Measurements from ENCODE around the gene PDGFRB. TPM values are rescaled to one million over a fixed set of nuclear protein-coding genes. Genes with fewer than 3 reads are reported as not detected.

The PDGFRB gene
- total RNA-seq, 1 donor from 2014 or later: 4.6 TPM

DNA sequence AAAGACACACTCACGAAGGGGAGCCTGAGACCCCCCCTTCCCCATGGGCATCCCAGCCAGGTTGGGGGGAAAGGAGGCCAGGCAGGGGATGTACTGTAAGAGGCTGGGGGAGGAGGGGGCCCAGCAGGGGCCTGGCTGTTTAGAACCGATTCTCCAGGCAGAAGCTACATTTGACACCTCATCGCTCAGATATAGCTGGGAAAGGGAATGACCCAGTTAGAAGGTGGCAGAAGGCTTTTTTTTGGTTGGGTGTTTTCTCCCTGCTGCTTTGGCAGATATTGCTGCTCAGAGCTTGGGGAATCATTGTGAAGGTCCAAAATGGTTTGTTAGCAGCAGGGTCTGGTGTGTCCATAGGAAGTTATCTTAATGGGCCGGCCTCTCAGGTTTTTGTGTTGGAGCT, 16.9 kb upstream of the PDGFRB start:
- H3K4me3 ChIP-seq (ENCODE audit: low read depth, low read length): no peak overlapping the region
- no peak for TF ChIP-seq CTCF (conservative IDR thresholded peaks at IDR 0.05; ENCODE audit: low read depth, low read length)
- DNase-seq (ENCODE audit: low read depth): no peak

DNA sequence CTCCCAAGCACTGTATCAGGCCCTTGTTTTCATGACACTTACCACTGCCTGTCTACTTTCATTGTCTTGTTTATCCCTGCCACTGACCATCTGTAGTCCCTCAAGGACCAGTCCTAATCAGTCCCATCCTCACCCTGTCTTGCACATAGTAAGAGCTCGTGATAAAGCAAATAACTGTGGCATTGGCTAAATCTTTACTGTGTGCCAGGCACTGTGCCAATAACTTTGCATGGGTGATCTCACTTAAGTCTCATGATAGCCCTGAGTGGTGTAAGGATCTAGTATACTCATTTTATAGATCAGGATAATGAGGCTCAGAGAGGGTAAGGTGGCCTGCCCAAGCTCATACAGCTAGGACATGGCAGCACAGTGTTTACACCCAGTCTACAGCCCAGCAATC, 16.5 kb upstream of the PDGFRB start:
- no peak overlapping the region for H3K4me3 ChIP-seq (ENCODE audit: low read depth, low read length)
- no peak for TF ChIP-seq CTCF (conservative IDR thresholded peaks at IDR 0.05; ENCODE audit: low read depth, low read length)
- peak; percentile 3 for DNase-seq (ENCODE audit: low read depth)

- H3K4me3 ChIP-seq (ENCODE audit: low read depth, low read length): no peak overlapping the region
- no peak for DNase-seq (ENCODE audit: low read depth)
- no peak for TF ChIP-seq CTCF (conservative IDR thresholded peaks at IDR 0.05; ENCODE audit: low read depth, low read length)
Measured at GRCh38 chr5:150168864-150169263, 13.2 kb upstream of the PDGFRB start.

- no peak for DNase-seq (ENCODE audit: low read depth)
- TF ChIP-seq CTCF (conservative IDR thresholded peaks at IDR 0.05; ENCODE audit: low read depth, low read length): no peak
- no peak overlapping the region for H3K4me3 ChIP-seq (ENCODE audit: low read depth, low read length)
Measured at GRCh38 chr5:150167908-150168307, 12.3 kb upstream of the PDGFRB start.

GRCh38 chr5:150167512-150167850, 11.8 kb upstream of the PDGFRB start:
- H3K4me3 ChIP-seq (ENCODE audit: low read depth, low read length): no peak overlapping the region
- no peak for TF ChIP-seq CTCF (conservative IDR thresholded peaks at IDR 0.05; ENCODE audit: low read depth, low read length)
- DNase-seq (ENCODE audit: low read depth): no peak

DNA sequence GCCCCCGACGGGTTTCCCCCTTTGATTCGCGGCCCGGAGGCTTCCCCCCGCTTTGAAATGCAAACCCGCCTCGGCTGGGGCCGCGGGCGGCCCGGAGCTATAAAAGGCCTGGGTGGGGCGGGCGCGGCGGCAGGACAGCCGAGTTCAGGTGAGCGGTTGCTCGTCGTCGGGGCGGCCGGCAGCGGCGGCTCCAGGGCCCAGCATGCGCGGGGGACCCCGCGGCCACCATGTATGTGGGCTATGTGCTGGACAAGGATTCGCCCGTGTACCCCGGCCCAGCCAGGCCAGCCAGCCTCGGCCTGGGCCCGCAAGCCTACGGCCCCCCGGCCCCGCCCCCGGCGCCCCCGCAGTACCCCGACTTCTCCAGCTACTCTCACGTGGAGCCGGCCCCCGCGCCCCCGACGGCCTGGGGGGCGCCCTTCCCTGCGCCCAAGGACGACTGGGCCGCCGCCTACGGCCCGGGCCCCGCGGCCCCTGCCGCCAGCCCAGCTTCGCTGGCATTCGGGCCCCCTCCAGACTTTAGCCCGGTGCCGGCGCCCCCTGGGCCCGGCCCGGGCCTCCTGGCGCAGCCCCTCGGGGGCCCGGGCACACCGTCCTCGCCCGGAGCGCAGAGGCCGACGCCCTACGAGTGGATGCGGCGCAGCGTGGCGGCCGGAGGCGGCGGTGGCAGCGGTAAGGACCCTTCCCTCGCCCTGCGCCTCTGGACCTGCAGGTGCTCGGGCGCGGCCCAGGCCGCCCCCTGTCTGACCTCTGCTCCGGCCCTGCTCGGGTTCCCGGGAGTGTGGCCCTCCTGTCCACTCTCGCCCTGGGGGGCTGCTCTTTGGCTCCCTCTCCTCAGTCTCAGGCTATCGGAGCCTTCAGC, 11.2 kb upstream of the PDGFRB start, which contains the start of gene CDX1:
TSS of gene CDX1 (plus strand) at position 129 of the 862 bp plus-strand sequence. CDS start at position 228, 99 bp downstream.
- no peak within 1 kb of the TSS for H3K4me3 ChIP-seq (ENCODE audit: low read depth, low read length)
- no peak for DNase-seq (ENCODE audit: low read depth)
- TF ChIP-seq CTCF (conservative IDR thresholded peaks at IDR 0.05; ENCODE audit: low read depth, low read length): no peak

All from epithelial cell of proximal tubule (primary cell).